ENCODE data around the gene SORBS1.

Gene SORBS1

DNA sequence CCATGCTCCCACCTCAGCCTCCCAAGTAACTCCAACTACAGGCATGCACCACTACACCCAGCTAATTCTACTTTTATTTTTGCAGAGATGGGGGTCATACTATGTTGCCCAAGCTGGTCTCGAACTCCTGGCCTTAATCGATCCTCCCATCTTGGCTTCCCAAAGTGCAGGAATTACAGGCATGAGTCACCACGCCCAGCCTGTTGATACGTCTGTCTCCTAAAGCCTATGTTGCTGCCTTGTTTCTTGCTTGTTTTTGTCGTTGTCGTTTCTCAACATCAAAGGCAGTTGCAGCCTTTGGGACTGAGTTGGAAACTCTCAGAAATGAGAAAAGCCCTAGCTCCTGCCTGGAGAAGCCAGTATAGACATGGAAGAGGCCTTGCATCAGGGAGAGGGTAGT lies 49.9 kb downstream of the SORBS1 start:
- DNase-seq: no peak

DNA sequence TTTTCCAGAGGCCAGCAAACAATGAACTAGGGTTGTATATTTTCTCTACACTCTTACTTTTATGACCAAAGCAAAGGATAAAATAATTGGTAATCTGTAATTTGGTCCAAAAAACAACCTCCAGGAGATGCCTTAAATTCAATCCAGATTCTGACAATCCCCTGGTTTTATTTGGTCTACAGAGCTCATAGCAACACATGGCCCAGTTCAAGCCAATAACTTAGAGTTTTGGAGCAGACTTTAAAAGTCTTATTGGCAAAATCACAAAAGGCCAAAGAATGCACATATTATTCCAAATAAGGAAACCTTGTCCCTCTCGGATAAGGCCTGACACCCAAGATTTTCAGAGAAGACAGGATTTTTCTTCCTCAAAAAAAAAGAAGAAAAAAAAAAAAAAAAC lies 51.9 kb downstream of the SORBS1 start:
- DNase-seq: no peak

DNA sequence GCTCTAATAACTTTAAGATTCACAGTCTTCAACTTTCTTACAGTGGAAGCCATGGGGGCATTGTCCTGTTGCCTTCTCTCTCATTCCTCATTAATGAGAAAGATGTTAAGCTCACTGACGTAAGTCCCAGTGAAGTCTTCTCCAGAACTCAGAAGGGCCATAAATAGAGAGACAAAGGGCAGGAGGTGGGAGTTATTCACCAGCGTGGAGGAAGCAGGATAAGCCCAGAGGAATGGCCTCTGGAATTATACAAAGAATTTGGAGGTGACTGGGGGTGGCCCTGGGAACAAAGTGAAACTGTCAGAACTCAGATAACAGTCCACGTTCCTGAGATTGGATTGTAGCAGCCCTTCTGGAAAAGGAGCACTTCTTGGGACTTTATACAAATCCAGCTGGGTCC lies 52.4 kb downstream of the SORBS1 start:
- no peak for DNase-seq

- DNase-seq: no peak
Observed at GRCh38 chr10:95506056-95506737, 55.0 kb downstream of the SORBS1 start.

GRCh38 chr10:95505641-95506040 lies 55.5 kb downstream of the SORBS1 start:
- DNase-seq: no peak

- DNase-seq: no peak
Observed at GRCh38 chr10:95505084-95505610, 56.0 kb downstream of the SORBS1 start.

- no peak for DNase-seq
Observed at GRCh38 chr10:95504246-95504691, 56.9 kb downstream of the SORBS1 start.

GRCh38 chr10:95503526-95503925 lies 57.6 kb downstream of the SORBS1 start:
- DNase-seq: no peak

- no peak for DNase-seq
Observed at GRCh38 chr10:95503001-95503400, 58.2 kb downstream of the SORBS1 start.

- DNase-seq: no peak
Observed at GRCh38 chr10:95502377-95502776, 58.8 kb downstream of the SORBS1 start.

GRCh38 chr10:95501203-95502094 lies 59.7 kb downstream of the SORBS1 start:
- no peak for DNase-seq

GRCh38 chr10:95500649-95501048 lies 60.5 kb downstream of the SORBS1 start:
- DNase-seq: no peak

- DNase-seq: no peak
Observed at GRCh38 chr10:95500097-95500496, 61.1 kb downstream of the SORBS1 start.

GRCh38 chr10:95499482-95499989 lies 61.6 kb downstream of the SORBS1 start:
- DNase-seq: no peak

GRCh38 chr10:95496951-95497350 lies 64.2 kb downstream of the SORBS1 start:
- no peak for DNase-seq

GRCh38 chr10:95496246-95496911 lies 64.8 kb downstream of the SORBS1 start:
- DNase-seq: no peak

GRCh38 chr10:95493862-95494261 lies 67.3 kb downstream of the SORBS1 start:
- no peak for DNase-seq

DNA sequence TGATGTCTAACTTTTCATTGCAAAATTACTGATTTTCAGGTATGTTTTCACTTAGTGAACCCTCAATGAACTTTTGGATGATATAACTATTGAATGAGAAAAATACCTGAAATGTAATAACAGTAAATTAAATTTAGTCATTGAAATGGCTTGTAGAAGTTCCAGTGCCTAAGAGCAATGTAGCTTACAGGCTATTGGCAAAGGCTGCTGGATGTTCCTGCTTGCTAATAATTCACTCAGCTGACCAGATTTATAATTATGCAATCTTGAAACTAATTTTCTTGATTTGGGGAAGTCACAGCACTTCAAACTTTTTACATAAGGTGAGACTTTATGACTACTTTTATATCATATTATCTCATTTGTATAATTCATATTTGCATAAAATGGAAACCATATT lies 73.2 kb downstream of the SORBS1 start:
- DNase-seq: no peak

GRCh38 chr10:95485056-95485844 lies 75.9 kb downstream of the SORBS1 start:
- no peak for DNase-seq

DNA sequence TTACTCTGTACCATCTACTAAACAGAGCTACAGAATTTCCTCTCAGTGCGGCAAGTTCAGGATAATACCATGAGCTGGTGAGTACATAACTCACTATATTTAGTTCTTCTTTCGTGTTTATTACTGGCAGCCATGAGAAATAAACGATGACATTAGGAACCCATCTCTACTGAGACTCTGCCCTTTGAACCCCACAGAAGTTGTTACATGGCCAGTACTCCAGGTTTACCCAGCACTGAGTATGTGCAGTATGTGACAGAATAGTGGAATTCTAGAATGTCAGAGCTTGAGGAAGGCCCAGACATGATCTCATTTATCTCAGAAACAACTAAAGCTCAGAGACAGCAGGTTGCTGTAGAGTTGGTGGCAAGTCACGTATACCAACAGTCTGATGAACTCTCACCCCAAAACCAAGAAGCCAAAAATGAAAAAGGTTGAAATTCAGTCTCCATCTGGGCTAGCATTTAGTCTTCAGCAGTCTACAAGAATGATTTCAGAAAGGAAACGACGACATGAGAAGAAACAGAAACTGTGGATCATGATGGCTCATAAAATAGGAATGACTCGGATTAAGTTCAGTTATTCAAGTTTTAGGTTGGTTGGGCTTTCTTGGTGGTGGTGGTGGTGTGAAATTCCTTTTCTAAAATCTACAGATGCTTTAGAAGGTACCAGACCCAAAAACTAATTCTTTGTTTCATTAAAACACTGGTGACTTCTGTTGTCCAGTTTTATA lies 78.5 kb downstream of the SORBS1 start:
- DNase-seq: no peak

- DNase-seq: no peak
Observed at GRCh38 chr10:95480901-95481491, 80.2 kb downstream of the SORBS1 start.
